NCI-H2171 treated with DMSO at 0.1 percent for 48 hours (cell line): ENCODE results near the gene LILRA6.

ENCODE experiments used
- DNase-seq: peaks from one replicate; lab custom pipeline; 2025; lab: John Stamatoyannopoulos, UW

The LILRA6 gene

GRCh38 chr19:54188215-54188871 is 54.2 kb downstream of the LILRA6 start:
- no peak for DNase-seq

GRCh38 chr19:54186934-54187381 is 55.6 kb downstream of the LILRA6 start:
- no peak for DNase-seq
